A549 (cell line): ENCODE results near the gene LRRC73. TPM values are rescaled to one million over a fixed set of nuclear protein-coding genes. Genes with fewer than 3 reads are reported as not detected.
"Not testable (repeated sequence)": the region's sequence is repeated elsewhere in the genome, so short reads cannot be mapped to it uniquely, and the experiment has no call there.

ENCODE experiments used
- ATAC-seq, 2 experiments: fragments of 200-7000 bp in 1 of 2; fragments of >200 bp in 1 of 2; cut with Nextera tagmentation in 1 of 2; cut with Tn5 transposase in 1 of 2; 3 replicates each; pipeline versions ENCODE4 v1.8.0 to v1.9.1; 2018 to 2020; ENCODE audit warnings: mild to moderate bottlenecking in 1 of 2, moderate library complexity in 1 of 2
- CTCF ChIA-PET: fragments of 300-600 bp; sonication (Branson Sonifier 250); formaldehyde crosslinking; extraction: SDS; loops from one replicate; lab custom pipeline; 2021; ENCODE audit warnings: antibody characterized with exemption, inconsistent platforms; lab: Yijun Ruan, JAX
- POLR2A ChIA-PET: fragments of 350-600 bp; formaldehyde crosslinking; extraction: SDS; loops from one replicate; lab custom pipeline; 2021; ENCODE audit warnings: antibody characterized with exemption, inconsistent platforms; lab: Yijun Ruan, JAX
- DNase-seq, 2 experiments: peaks; one replicate each; pipeline versions ENCODE4 v3.0.0 to v3.0.0-alpha.2; 2011 to 2016; ENCODE audit warnings: low read depth in 1 of 2, low spot score in 1 of 2
- FAIRE-seq: peaks from 2 replicates; lab custom pipeline; 2011; peaks lifted over from hg19 to GRCh38; lab: Jason Lieb, UNC
- H3K27ac ChIP-seq, 2 experiments: fragments of >200 bp; sonication (Bioruptor Twin); formaldehyde crosslinking; 3 replicates each; pipeline ENCODE4 v1.5.1; 2016 to 2017
- H3K4me1 ChIP-seq: fragments of >200 bp; sonication (Bioruptor Twin); formaldehyde crosslinking; 3 replicates; pipeline ENCODE4 v1.6.1; 2016
- H3K4me2 ChIP-seq: fragments of >200 bp; sonication (Bioruptor Twin); formaldehyde crosslinking; 3 replicates; pipeline ENCODE4 v1.6.1; 2016
- H3K4me3 ChIP-seq: fragments of >200 bp; sonication (Bioruptor Twin); formaldehyde crosslinking; 3 replicates; pipeline ENCODE4 v1.5.1; 2016
- H3K9me3 ChIP-seq: fragments of >200 bp; sonication (Bioruptor Twin); formaldehyde crosslinking; 3 replicates; pipeline ENCODE4 v1.6.1; 2016
- BHLHE40 ChIP-seq: IDR thresholded peaks from 2 replicates; pipeline ENCODE4 v1.6.1; 2012; ENCODE audit warnings: low read depth, low read length, inconsistent platforms
- CBX2 ChIP-seq: fragments of 200-600 bp; sonication (generic); IDR thresholded peaks from 2 replicates; pipeline ENCODE4 v1.6.1; 2016; ENCODE audit warnings: low read depth, mild to moderate bottlenecking, borderline replicate concordance
- CBX8 ChIP-seq: fragments of 200-600 bp; sonication (generic); IDR thresholded peaks from 2 replicates; pipeline ENCODE4 v1.6.1; 2016
- CEBPB ChIP-seq, 2 experiments: fragments of >200 bp in 1 of 2; sonication (Bioruptor Twin) in 1 of 2; formaldehyde crosslinking in 1 of 2; IDR thresholded peaks; 2 replicates each; pipeline ENCODE4 v1.6.1; 2012 to 2016
- CHD4 ChIP-seq: fragments of 200-600 bp; sonication (generic); IDR thresholded peaks from 2 replicates; pipeline ENCODE4 v1.6.1; 2016; ENCODE audit warnings: antibody characterized with exemption, mild to moderate bottlenecking, borderline replicate concordance
- ESRRA ChIP-seq: fragments of 150-350 bp; IDR thresholded peaks from 2 replicates; pipeline ENCODE4 v1.6.1; 2014; ENCODE audit warnings: mild to moderate bottlenecking, low read length, borderline replicate concordance
- FOSL2 ChIP-seq, 2 experiments: fragments of 450-650 bp in 1 of 2; fragments of >200 bp in 1 of 2; sonication (Bioruptor Twin) in 1 of 2; formaldehyde crosslinking; IDR thresholded peaks; 2 replicates each; pipeline versions ENCODE4 v1.5.0 to v1.6.1; 2016 to 2020; ENCODE audit warnings: mild to moderate bottlenecking in 1 of 2, moderate library complexity in 1 of 2
- FOXS1 ChIP-seq: fragments of 250-450 bp; sonication (Bioruptor Pico); IDR thresholded peaks from 2 replicates; pipeline ENCODE4 v1.5.0; 2020; ENCODE audit warnings: mild to moderate bottlenecking, moderate library complexity
- HEYL ChIP-seq: fragments of 250-450 bp; sonication (Bioruptor Pico); IDR thresholded peaks from 2 replicates; pipeline ENCODE4 v1.8.0; 2021; ENCODE audit warnings: mild to moderate bottlenecking, moderate library complexity
- HOXA7 ChIP-seq: fragments of 250-450 bp; sonication (Bioruptor Pico); IDR thresholded peaks from 2 replicates; pipeline ENCODE4 v1.5.0; 2020; ENCODE audit warnings: mild to moderate bottlenecking, moderate library complexity
- HOXB5 ChIP-seq: fragments of 250-450 bp; sonication (Bioruptor Pico); IDR thresholded peaks from 2 replicates; pipeline ENCODE4 v1.5.0; 2020; ENCODE audit warnings: mild to moderate bottlenecking, moderate library complexity
- JUN ChIP-seq, 2 experiments: fragments of >200 bp; sonication (Bioruptor Twin); formaldehyde crosslinking; IDR thresholded peaks; 2 replicates in 1 of 2; 3 replicates in 1 of 2; pipeline ENCODE4 v1.6.1; 2016 to 2017
- KDM1A ChIP-seq: fragments of 200-600 bp; sonication (generic); IDR thresholded peaks from 2 replicates; pipeline ENCODE4 v1.6.1; 2016; ENCODE audit warnings: low read depth, mild to moderate bottlenecking
- KDM5A ChIP-seq: fragments of 200-600 bp; sonication (generic); IDR thresholded peaks from 2 replicates; pipeline ENCODE4 v1.6.1; 2016; ENCODE audit warnings: antibody characterized with exemption, mild to moderate bottlenecking
- MYC ChIP-seq: IDR thresholded peaks from 2 replicates; pipeline ENCODE4 v1.6.1; 2012; ENCODE audit warnings: mild to moderate bottlenecking, inconsistent platforms, low read length, improper control_type of control experiment, borderline replicate concordance
- NFE2L2 ChIP-seq: fragments of 150-350 bp; conservative IDR thresholded peaks from 2 replicates; pipeline ENCODE4 v1.6.1; 2014; ENCODE audit warnings: low read length
- NPAS2 ChIP-seq: fragments of 250-450 bp; sonication (Bioruptor Pico); IDR thresholded peaks from 2 replicates; pipeline ENCODE4 v1.8.0; 2022; ENCODE audit warnings: mild to moderate bottlenecking, moderate library complexity, borderline replicate concordance
- NR3C1 ChIP-seq: fragments of >200 bp; sonication (Bioruptor Twin); formaldehyde crosslinking; IDR thresholded peaks from 3 replicates; pipeline ENCODE4 v1.6.1; 2017
- PHF8 ChIP-seq: fragments of 200-600 bp; sonication (generic); IDR thresholded peaks from 2 replicates; pipeline ENCODE4 v1.6.1; 2016; ENCODE audit warnings: low read depth, mild to moderate bottlenecking, antibody characterized with exemption, moderate library complexity, borderline replicate concordance
- POLR2A ChIP-seq: IDR thresholded peaks from 2 replicates; pipeline ENCODE4 v1.6.1; 2012; ENCODE audit warnings: mild to moderate bottlenecking, low read length
- POLR2AphosphoS2 ChIP-seq: conservative IDR thresholded peaks from 2 replicates; pipeline ENCODE4 v1.6.1; 2012; ENCODE audit warnings: low read length, improper control_type of control experiment, inconsistent platforms
- RARB ChIP-seq: fragments of 250-450 bp; sonication (Bioruptor Pico); IDR thresholded peaks from 2 replicates; pipeline ENCODE4 v1.8.0; 2021; ENCODE audit warnings: mild to moderate bottlenecking, moderate library complexity
- TP53 ChIP-seq: fragments of 250-450 bp; sonication (Bioruptor Pico); IDR thresholded peaks from 2 replicates; pipeline ENCODE4 v1.5.0; 2021; ENCODE audit warnings: mild to moderate bottlenecking, moderate library complexity
- whole genome bisulfite sequencing: methylation state at CpG from one replicate; pipeline ENCODE4 v1.1.6; 2017; ENCODE audit errors: missing lambda C conversion rate; 5-methylcytosine and 5-hydroxymethylcytosine counted together
- polyA plus RNA-seq, 4 experiments: library from polyadenylated mRNA; depleted of rRNA in 3 of 4; stranded (reverse); fragments of >200 nt; fragmentation: RNase III in 1 of 4; extraction: RNeasy Plus Mini Kit Qiagen cat#74134 plus additional on column Dnase treatment in 1 of 4; gene quantifications; 2 replicates in 3 of 4; 3 replicates in 1 of 4; pipeline ENCODE4 v1.2.3, GENCODE V29; 2011 to 2017
- TF ChIP-seq, protein P1 (sequence below): fragments of >200 bp; sonication (Bioruptor Twin); formaldehyde crosslinking; IDR thresholded peaks from 3 replicates; pipeline ENCODE4 v1.6.1; 2016
- TF ChIP-seq, protein P2 (sequence below): fragments of >200 bp; sonication (Bioruptor Twin); formaldehyde crosslinking; IDR thresholded peaks from 3 replicates; pipeline ENCODE4 v1.5.1; 2016
- TF ChIP-seq, protein P3 (sequence below): fragments of 250-450 bp; sonication (Bioruptor Pico); IDR thresholded peaks from 2 replicates; pipeline ENCODE4 v1.5.0; 2020; ENCODE audit warnings: low read depth, mild to moderate bottlenecking, moderate library complexity
- TF ChIP-seq, protein P4 (sequence below): fragments of >200 bp; sonication (Bioruptor Twin); formaldehyde crosslinking; IDR thresholded peaks from 2 replicates; pipeline ENCODE4 v1.6.1; 2016

LRRC73 gene
- polyA plus RNA-seq, 2 of the 4 experiments (the other 2 are of a cell fraction), result 0.26 to 0.72 TPM

DNA sequence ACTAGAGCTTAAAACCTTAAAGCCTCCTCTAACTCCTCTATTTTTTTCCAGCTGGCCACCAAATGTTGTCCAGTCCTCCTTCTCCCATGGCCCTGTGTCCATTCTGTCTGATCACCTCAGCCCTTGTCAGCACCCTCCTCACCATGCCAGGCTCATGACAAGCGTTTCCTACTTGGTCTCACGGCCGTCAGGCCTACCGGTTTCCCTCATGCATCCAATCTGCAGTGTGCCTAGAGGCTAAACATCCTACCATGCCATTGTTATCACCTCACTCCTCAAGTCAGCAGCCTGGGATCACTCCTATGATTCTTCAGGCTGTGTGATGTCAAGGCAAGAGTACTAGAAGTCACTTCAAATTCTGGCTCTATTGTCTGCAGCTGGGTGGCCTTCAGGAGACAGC is 42.4 kb downstream of the LRRC73 start:
- TF ChIP-seq KDM5A, result no peak
- no peak for TF ChIP-seq NR3C1
- TF ChIP-seq HOXA7, result no peak
- TF ChIP-seq JUN (IDR thresholded peaks at IDR 0.05), result no peak
- TF ChIP-seq ESRRA, result no peak
- TF ChIP-seq, protein P1, sequence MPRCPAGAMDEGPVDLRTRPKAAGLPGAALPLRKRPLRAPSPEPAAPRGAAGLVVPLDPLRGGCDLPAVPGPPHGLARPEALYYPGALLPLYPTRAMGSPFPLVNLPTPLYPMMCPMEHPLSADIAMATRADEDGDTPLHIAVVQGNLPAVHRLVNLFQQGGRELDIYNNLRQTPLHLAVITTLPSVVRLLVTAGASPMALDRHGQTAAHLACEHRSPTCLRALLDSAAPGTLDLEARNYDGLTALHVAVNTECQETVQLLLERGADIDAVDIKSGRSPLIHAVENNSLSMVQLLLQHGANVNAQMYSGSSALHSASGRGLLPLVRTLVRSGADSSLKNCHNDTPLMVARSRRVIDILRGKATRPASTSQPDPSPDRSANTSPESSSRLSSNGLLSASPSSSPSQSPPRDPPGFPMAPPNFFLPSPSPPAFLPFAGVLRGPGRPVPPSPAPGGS, result no peak
- TF ChIP-seq PHF8, result no peak
- TF ChIP-seq CBX2, result no peak
- TF ChIP-seq HOXB5 (CRISPR knock-in tag), result no peak
- TF ChIP-seq MYC, result no peak
- TF ChIP-seq NFE2L2, result no peak
- no peak for TF ChIP-seq FOXS1 (CRISPR knock-in tag)
- no peak for TF ChIP-seq KDM1A
- TF ChIP-seq, protein P2, sequence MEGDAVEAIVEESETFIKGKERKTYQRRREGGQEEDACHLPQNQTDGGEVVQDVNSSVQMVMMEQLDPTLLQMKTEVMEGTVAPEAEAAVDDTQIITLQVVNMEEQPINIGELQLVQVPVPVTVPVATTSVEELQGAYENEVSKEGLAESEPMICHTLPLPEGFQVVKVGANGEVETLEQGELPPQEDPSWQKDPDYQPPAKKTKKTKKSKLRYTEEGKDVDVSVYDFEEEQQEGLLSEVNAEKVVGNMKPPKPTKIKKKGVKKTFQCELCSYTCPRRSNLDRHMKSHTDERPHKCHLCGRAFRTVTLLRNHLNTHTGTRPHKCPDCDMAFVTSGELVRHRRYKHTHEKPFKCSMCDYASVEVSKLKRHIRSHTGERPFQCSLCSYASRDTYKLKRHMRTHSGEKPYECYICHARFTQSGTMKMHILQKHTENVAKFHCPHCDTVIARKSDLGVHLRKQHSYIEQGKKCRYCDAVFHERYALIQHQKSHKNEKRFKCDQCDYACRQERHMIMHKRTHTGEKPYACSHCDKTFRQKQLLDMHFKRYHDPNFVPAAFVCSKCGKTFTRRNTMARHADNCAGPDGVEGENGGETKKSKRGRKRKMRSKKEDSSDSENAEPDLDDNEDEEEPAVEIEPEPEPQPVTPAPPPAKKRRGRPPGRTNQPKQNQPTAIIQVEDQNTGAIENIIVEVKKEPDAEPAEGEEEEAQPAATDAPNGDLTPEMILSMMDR, result no peak
- no peak for TF ChIP-seq POLR2AphosphoS2
- no peak for TF ChIP-seq NPAS2 (CRISPR knock-in tag)
- Histone ChIP-seq H3K9me3 (no peaks in the 10 kb centered on the region), H3K4me1 (no peaks in the 10 kb centered on the region), H3K4me3 (no peak overlapping the region), H3K27ac (no peak overlapping the region), H3K4me2 (no peak overlapping the region)
- DNase-seq (no peak), FAIRE-seq (no peak), ATAC-seq (no peak; a peak in 1 of 6 replicates)
- ChIA-PET CTCF (interaction anchor here (0.9 to 1.2 kb wide), 3 partner anchors 9 to 40 kb away, joined by 3 read pairs; no protein-coding TSS in a partner anchor), POLR2A (no interaction called here)
- WGBS, result 50% methylated on average over 4 of the region's 4 CpGs

DNA sequence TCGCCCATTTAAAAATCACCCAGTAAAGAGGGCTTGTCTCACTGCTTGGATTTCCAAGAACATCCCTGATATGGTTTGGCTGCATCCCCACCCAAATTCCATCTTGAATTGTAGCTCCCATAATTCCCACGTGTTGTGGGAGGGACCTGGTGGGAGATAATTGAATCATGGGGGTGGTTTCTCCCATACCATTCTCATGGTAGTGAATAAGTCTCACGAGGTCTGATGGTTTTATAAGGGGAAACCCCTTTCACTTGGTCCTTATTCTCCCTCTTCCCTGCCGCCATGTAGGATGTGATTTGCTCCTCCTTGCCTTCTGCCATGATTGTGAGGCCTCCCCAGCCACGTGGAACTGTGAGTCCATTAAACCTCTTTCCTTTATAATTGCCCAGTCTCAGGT is 42.9 kb downstream of the LRRC73 start:
- CTCF ChIA-PET, result interaction anchor here (0.7 to 1.2 kb wide), 4 partner anchors 8 to 40 kb away, joined by 3 read pairs; no protein-coding TSS in a partner anchor
- H3K4me1 ChIP-seq, H3K4me3 ChIP-seq, H3K4me2 ChIP-seq, DNase-seq, POLR2A ChIA-PET, H3K27ac ChIP-seq, FAIRE-seq, ATAC-seq, H3K9me3 ChIP-seq: not testable (repeated sequence)
- WGBS, result 49% methylated on average over 5 of the region's 5 CpGs

DNA sequence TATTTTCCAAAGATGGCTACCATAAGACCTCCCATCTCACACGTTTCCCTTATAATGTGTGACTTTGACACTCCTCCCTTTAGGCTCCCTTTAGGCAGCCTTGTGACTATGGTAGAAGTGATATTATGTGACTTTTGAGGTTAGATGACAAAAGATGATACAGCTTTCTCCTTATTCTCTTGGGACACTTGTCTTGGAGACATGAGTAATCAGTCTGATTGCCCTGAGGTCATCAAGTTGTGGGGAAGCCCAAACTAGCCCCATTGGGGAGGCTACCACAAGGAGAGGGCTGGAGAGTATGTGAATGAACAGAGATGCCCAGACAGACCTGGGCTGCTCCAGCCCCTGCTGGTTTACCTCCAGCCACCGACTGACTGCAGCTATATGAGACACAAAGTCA is 44.2 kb downstream of the LRRC73 start:
- TF ChIP-seq HEYL (no peak), CEBPB (IDR thresholded peaks at IDR 0.05) (no peak), FOSL2 (IDR thresholded peaks at IDR 0.05) (no peak), FOSL2 (CRISPR knock-in tag; IDR thresholded peaks at IDR 0.05) (no peak), NR3C1 (no peak), HOXA7 (no peak), RARB (CRISPR knock-in tag) (no peak), POLR2A (no peak), TP53 (CRISPR knock-in tag) (no peak), CHD4 (no peak), CBX8 (no peak), POLR2AphosphoS2 (no peak), BHLHE40 (no peak)
- TF ChIP-seq, protein P3, sequence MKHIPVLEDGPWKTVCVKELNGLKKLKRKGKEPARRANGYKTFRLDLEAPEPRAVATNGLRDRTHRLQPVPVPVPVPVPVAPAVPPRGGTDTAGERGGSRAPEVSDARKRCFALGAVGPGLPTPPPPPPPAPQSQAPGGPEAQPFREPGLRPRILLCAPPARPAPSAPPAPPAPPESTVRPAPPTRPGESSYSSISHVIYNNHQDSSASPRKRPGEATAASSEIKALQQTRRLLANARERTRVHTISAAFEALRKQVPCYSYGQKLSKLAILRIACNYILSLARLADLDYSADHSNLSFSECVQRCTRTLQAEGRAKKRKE, result no peak
- TF ChIP-seq, protein P4, sequence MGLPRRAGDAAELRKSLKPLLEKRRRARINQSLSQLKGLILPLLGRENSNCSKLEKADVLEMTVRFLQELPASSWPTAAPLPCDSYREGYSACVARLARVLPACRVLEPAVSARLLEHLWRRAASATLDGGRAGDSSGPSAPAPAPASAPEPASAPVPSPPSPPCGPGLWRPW, result no peak
- H3K27ac ChIP-seq, result no peak overlapping the region
- DNase-seq, result no peak
- ChIA-PET CTCF (interaction anchor here (1.7 kb wide), 1 partner anchor 10 kb away, joined by 6 read pairs; the partner anchor contains the start of gene DLK2), POLR2A (no interaction called here)
- 77% methylated on average over 1 of the region's 2 CpGs for WGBS
- 0 out of 6 replicates have a peak, but pooled peaks of 1 of the 2 experiments have one; percentile 28 for ATAC-seq
- H3K9me3 ChIP-seq, result no peaks in the 10 kb centered on the region
- H3K4me1 ChIP-seq, result no peaks in the 10 kb centered on the region
- no peak for FAIRE-seq
- no peak overlapping the region for H3K4me2 ChIP-seq
- H3K4me3 ChIP-seq, result no peak overlapping the region
